GM10248 (cell line): ENCODE data around the gene DDX6.

Experiments
- CTCF ChIA-PET: fragments of 300-600 bp; sonication (Branson Sonifier 250); formaldehyde crosslinking; extraction: SDS; loops from one replicate; lab custom pipeline; 2021; ENCODE audit warnings: antibody characterized with exemption; lab: Yijun Ruan, JAX
- POLR2A ChIA-PET: fragments of 350-650 bp; sonication (Branson Sonifier 250); formaldehyde crosslinking; extraction: SDS; loops from one replicate; lab custom pipeline; 2020; ENCODE audit warnings: antibody characterized with exemption; lab: Yijun Ruan, JAX
- DNase-seq: peaks from one replicate; pipeline ENCODE4 v3.0.0; 2012; ENCODE audit errors: extremely low spot score
- CTCF ChIP-seq: IDR thresholded peaks from 2 replicates; pipeline ENCODE4 v1.5.1; 2012; ENCODE audit warnings: mild to moderate bottlenecking, low read depth; ENCODE audit errors: extremely low read depth, missing control alignments, control extremely low read depth

Gene DDX6

GRCh38 chr11:118791961-118792569 is 1.1 kb upstream of the DDX6 start:
- no peak for TF ChIP-seq CTCF
- CTCF ChIA-PET: interaction anchor here (0.8 to 5.2 kb wide), 24 partner anchors 9 to 546 kb away, joined by 3 to 36 read pairs (median 4); partner anchors contain the start of gene CXCR5
- POLR2A ChIA-PET: interaction anchor here (0.9 to 4.1 kb wide), 5 partner anchors 28 to 95 kb away, joined by 3 to 17 read pairs (median 4); partner anchors contain the start of gene CXCR5
- peak; percentile 39 for DNase-seq

- POLR2A ChIA-PET: interaction anchor here (0.6 to 4.1 kb wide), 11 partner anchors 10 to 1716 kb away, joined by 3 to 17 read pairs (median 3); partner anchors contain the start of gene CXCR5
- peak; percentile 54 for TF ChIP-seq CTCF
- DNase-seq: peak; percentile 55
- CTCF ChIA-PET: interaction anchor here (0.7 to 5.2 kb wide), 31 partner anchors 9 to 554 kb away, joined by 3 to 36 read pairs (median 4); partner anchors contain the start of genes BCL9L and CXCR5
These were observed 430 bp downstream of the DDX6 start for GRCh38 chr11:118790357-118791110.

GRCh38 chr11:118789501-118790356 is 1.2 kb downstream of the DDX6 start:
- CTCF ChIA-PET: interaction anchor here (0.8 to 5.2 kb wide), 18 partner anchors 10 to 242 kb away, joined by 3 to 36 read pairs (median 6); partner anchors contain the start of gene CXCR5
- POLR2A ChIA-PET: interaction anchor here (0.6 to 4.1 kb wide), 5 partner anchors 16 to 105 kb away, joined by 5 to 17 read pairs (median 6); partner anchors contain the start of gene CXCR5
- DNase-seq: peak; percentile 47
- no peak for TF ChIP-seq CTCF

- no peak for DNase-seq
- TF ChIP-seq CTCF: no peak
- ChIA-PET POLR2A (interaction anchor here (0.7 to 1.0 kb wide), 2 partner anchors 96 to 98 kb away, joined by 3 read pairs; no protein-coding TSS in a partner anchor), CTCF (interaction anchor here (1.0 kb wide), 1 partner anchor 97 kb away, joined by 4 read pairs; no protein-coding TSS in a partner anchor)
These were observed 4.3 kb downstream of the DDX6 start for GRCh38 chr11:118786657-118787056.

- TF ChIP-seq CTCF: no peak
- CTCF ChIA-PET: interaction anchor here (1.3 to 2.3 kb wide), 2 partner anchors 96 to 99 kb away, joined by 3 to 6 read pairs; partner anchors contain the start of gene CXCR5
- POLR2A ChIA-PET: no interaction called here
- no peak for DNase-seq
These were observed 5.6 kb downstream of the DDX6 start for GRCh38 chr11:118785362-118785761.
